ENCODE measurements around the gene TEX53.

Gene TEX53
- long read RNA-seq: 0 reads

DNA sequence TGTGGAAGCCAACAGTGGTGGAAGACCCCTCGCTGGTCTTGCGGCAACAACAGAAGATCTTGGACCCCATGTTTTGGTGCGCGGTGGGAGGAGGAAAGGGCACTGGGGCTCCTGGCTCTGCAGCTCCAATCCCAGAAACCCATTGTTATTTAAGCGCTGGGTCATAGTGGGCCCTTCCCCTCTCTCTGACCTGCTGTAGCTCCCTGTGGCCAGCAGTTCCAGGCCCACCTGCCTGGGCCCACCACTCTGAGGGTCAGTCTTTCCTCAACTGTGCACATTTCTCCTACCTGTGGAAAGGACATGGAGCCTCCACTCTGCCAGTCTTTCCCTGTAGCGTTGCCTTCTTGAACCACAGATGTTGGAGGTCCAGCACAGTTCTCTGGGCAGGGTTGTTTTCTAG, at the start of gene TEX53:
TEX53 (minus strand) TSS at position 101 of the 400 bp plus-strand sequence; CDS start at position 70, 31 bp downstream.
- H3K4me3 ChIP-seq (replicated peaks; ENCODE audit: insufficient read depth, low read length): no peak within 1 kb of the TSS
- DNase-seq (ENCODE audit: low read depth in 1 of 2, low spot score in 1 of 2): no peak
- TF ChIP-seq, protein P1, sequence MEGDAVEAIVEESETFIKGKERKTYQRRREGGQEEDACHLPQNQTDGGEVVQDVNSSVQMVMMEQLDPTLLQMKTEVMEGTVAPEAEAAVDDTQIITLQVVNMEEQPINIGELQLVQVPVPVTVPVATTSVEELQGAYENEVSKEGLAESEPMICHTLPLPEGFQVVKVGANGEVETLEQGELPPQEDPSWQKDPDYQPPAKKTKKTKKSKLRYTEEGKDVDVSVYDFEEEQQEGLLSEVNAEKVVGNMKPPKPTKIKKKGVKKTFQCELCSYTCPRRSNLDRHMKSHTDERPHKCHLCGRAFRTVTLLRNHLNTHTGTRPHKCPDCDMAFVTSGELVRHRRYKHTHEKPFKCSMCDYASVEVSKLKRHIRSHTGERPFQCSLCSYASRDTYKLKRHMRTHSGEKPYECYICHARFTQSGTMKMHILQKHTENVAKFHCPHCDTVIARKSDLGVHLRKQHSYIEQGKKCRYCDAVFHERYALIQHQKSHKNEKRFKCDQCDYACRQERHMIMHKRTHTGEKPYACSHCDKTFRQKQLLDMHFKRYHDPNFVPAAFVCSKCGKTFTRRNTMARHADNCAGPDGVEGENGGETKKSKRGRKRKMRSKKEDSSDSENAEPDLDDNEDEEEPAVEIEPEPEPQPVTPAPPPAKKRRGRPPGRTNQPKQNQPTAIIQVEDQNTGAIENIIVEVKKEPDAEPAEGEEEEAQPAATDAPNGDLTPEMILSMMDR (IDR thresholded peaks at IDR 0.05; ENCODE audit: insufficient read depth, low read length): no peak
- TF ChIP-seq POLR2AphosphoS5 (IDR thresholded peaks at IDR 0.05; ENCODE audit: low read depth) (no peak), GABPA (IDR thresholded peaks at IDR 0.05; ENCODE audit: low read depth) (no peak)
- no peak within 1 kb of the TSS for H3K27ac ChIP-seq (replicated peaks)
- H3K27me3 ChIP-seq (ENCODE audit: insufficient read depth, poor library complexity, severe bottlenecking): peaks cover 2% of the 10 kb centered on the region

DNA sequence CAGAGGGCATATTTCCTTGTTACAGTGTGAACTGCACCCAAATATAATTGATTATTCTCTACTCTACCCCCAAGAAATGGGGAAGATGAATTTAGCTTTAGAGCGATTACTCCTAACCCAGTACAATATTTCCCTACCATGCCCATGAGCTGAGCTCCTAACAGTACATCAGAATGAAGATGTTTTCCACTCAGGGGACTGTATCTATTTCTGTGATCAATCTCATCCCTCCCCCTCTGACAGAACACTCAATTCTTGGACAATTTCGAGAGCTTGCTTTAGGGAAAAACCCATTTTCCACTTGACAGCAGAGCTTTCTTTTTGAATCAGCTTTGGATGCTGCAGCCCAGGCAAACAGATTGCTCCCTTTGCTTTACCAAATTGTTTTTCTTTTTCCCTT, 49.1 kb upstream of the TEX53 start:
- DNase-seq (ENCODE audit: low read depth in 1 of 2, low spot score in 1 of 2): no peak
- no peak overlapping the region for H3K4me3 ChIP-seq (replicated peaks; ENCODE audit: insufficient read depth, low read length)
- H3K27me3 ChIP-seq (ENCODE audit: insufficient read depth, poor library complexity, severe bottlenecking): no peaks in the 10 kb centered on the region
- TF ChIP-seq POLR2AphosphoS5 (IDR thresholded peaks at IDR 0.05; ENCODE audit: low read depth) (no peak), GABPA (IDR thresholded peaks at IDR 0.05; ENCODE audit: low read depth) (no peak), SPI1 (IDR thresholded peaks at IDR 0.05; ENCODE audit: borderline replicate concordance, low read depth) (no peak)
- TF ChIP-seq, protein P2, sequence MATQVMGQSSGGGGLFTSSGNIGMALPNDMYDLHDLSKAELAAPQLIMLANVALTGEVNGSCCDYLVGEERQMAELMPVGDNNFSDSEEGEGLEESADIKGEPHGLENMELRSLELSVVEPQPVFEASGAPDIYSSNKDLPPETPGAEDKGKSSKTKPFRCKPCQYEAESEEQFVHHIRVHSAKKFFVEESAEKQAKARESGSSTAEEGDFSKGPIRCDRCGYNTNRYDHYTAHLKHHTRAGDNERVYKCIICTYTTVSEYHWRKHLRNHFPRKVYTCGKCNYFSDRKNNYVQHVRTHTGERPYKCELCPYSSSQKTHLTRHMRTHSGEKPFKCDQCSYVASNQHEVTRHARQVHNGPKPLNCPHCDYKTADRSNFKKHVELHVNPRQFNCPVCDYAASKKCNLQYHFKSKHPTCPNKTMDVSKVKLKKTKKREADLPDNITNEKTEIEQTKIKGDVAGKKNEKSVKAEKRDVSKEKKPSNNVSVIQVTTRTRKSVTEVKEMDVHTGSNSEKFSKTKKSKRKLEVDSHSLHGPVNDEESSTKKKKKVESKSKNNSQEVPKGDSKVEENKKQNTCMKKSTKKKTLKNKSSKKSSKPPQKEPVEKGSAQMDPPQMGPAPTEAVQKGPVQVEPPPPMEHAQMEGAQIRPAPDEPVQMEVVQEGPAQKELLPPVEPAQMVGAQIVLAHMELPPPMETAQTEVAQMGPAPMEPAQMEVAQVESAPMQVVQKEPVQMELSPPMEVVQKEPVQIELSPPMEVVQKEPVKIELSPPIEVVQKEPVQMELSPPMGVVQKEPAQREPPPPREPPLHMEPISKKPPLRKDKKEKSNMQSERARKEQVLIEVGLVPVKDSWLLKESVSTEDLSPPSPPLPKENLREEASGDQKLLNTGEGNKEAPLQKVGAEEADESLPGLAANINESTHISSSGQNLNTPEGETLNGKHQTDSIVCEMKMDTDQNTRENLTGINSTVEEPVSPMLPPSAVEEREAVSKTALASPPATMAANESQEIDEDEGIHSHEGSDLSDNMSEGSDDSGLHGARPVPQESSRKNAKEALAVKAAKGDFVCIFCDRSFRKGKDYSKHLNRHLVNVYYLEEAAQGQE (IDR thresholded peaks at IDR 0.05; ENCODE audit: insufficient replicate concordance, low read depth): no peak
- TF ChIP-seq, protein P1 (IDR thresholded peaks at IDR 0.05; ENCODE audit: insufficient read depth, low read length): no peak
- no peak overlapping the region for H3K27ac ChIP-seq (replicated peaks)

DNA sequence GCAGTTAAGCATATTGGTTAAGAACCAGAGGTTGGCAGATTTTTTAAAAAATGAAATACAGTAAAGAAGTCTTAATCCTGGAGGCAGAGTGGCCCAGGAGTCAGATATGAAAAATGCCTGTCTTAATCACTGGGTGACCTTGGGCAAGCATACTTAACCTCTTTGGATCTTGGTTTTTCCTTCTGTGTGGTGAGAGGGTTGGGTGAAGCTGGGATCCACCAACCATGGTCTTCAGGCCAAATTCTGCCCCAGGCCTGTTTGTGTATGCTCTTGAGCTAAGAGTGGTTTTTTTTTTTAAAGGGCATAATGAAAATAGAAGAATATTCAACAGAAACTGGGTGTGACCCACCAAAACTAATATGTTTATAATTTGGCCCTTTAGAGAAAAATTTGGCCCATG, 44.4 kb upstream of the TEX53 start:
- DNase-seq (ENCODE audit: low read depth in 1 of 2, low spot score in 1 of 2): no peak
- Histone ChIP-seq H3K27me3 (ENCODE audit: insufficient read depth, poor library complexity, severe bottlenecking) (no peaks in the 10 kb centered on the region), H3K4me3 (replicated peaks; ENCODE audit: insufficient read depth, low read length) (no peak overlapping the region), H3K27ac (replicated peaks) (no peak overlapping the region)
- no peak for TF ChIP-seq POLR2AphosphoS5 (IDR thresholded peaks at IDR 0.05; ENCODE audit: low read depth)
- TF ChIP-seq SPI1 (IDR thresholded peaks at IDR 0.05; ENCODE audit: borderline replicate concordance, low read depth): no peak
- TF ChIP-seq, protein P1 (IDR thresholded peaks at IDR 0.05; ENCODE audit: insufficient read depth, low read length): no peak
- no peak for TF ChIP-seq GABPA (IDR thresholded peaks at IDR 0.05; ENCODE audit: low read depth)
- TF ChIP-seq, protein P2 (IDR thresholded peaks at IDR 0.05; ENCODE audit: insufficient replicate concordance, low read depth): no peak

DNA sequence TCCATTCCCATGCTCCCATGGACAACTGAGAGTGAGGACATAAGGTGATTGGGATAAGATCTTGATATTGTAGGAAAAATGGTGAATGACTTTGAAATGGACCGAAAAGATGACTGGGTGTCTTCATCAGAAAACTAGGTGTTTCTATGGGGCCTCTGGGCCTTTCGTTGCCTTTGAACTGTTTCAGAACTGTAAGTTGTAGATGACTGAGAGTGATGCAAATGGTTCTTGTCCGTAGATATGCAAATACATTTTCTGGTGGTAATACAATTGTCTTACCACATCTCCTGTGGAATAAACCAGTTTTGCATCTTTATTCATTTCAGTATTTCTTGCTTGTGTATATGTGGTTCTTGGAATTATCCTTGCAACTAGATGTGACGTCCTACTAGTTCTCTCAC, 40.3 kb upstream of the TEX53 start:
- TF ChIP-seq POLR2AphosphoS5 (IDR thresholded peaks at IDR 0.05; ENCODE audit: low read depth): no peak
- no peak for TF ChIP-seq GABPA (IDR thresholded peaks at IDR 0.05; ENCODE audit: low read depth)
- TF ChIP-seq, protein P1 (IDR thresholded peaks at IDR 0.05; ENCODE audit: insufficient read depth, low read length): no peak
- TF ChIP-seq, protein P2 (IDR thresholded peaks at IDR 0.05; ENCODE audit: insufficient replicate concordance, low read depth): no peak
- no peak for DNase-seq (ENCODE audit: low read depth in 1 of 2, low spot score in 1 of 2)
- Histone ChIP-seq H3K4me3 (replicated peaks; ENCODE audit: insufficient read depth, low read length) (no peak overlapping the region), H3K27me3 (ENCODE audit: insufficient read depth, poor library complexity, severe bottlenecking) (no peaks in the 10 kb centered on the region), H3K27ac (replicated peaks) (no peak overlapping the region)

Measured in HL-60 (cell line).